ENCODE measurements around the gene DENND4B.
A peak's percentile ranks its signal among the peaks of the same experiment; 100 is the strongest.

- TF ChIP-seq TRIM24 (IDR thresholded peaks at IDR 0.05) (0 out of 4 replicates have a peak, but pooled peaks of 1 of the 2 experiments have one; percentile 7), FOXP1 (CRISPR knock-in tag; IDR thresholded peaks at IDR 0.05) (no peak), ZNF655 (CRISPR knock-in tag; IDR thresholded peaks at IDR 0.05) (no peak), ZNF354B (CRISPR knock-in tag; IDR thresholded peaks at IDR 0.05) (no peak), EZH2 (IDR thresholded peaks at IDR 0.05; ENCODE audit: borderline replicate concordance, low read depth, low read length) (no peak), RAD21 (CRISPR knock-in tag; conservative IDR thresholded peaks at IDR 0.05 in 1 of 2, IDR thresholded peaks at IDR 0.05 in 1 of 2) (peak in 1 of 2 experiments; percentile 42; a peak in 2 of 4 replicates), ZBTB11 (CRISPR knock-in tag; IDR thresholded peaks at IDR 0.05) (peak in 1 of 3 experiments; percentile 86; a peak in 3 of 6 replicates), POLR2AphosphoS5 (IDR thresholded peaks at IDR 0.05; ENCODE audit: control insufficient read depth, insufficient read depth, low read depth, low read length) (peak; percentile 55), ETS1 (conservative IDR thresholded peaks at IDR 0.05; ENCODE audit: control insufficient read depth, low read depth, low read length) (no peak), RHOXF2B (CRISPR knock-in tag; conservative IDR thresholded peaks at IDR 0.05) (0 out of 2 replicates have a peak, but pooled peaks have one; percentile 40), KAT7 (CRISPR knock-in tag; IDR thresholded peaks at IDR 0.05; ENCODE audit: borderline replicate concordance) (peak; percentile 61; the same call in 1 of the 2 replicates), NFYB (IDR thresholded peaks at IDR 0.05; ENCODE audit: extremely low read depth, insufficient read length) (peak; percentile 99), CTCF (IDR thresholded peaks at IDR 0.05 in 2 of 3, conservative IDR thresholded peaks at IDR 0.05 in 1 of 3; ENCODE audit: insufficient read depth in 2 of 3, low read depth in 1 of 3, low read length in 3 of 3) (peak; percentile 47 to 78 (median 68)), SNRNP70 (optimal IDR thresholded peaks at IDR 0.05; ENCODE audit: low read depth, low read length) (no peak)
Observed at GRCh38 chr1:153967107-153967999, 20.8 kb upstream of the DENND4B start, which contains the start of gene CREB3L4.

Data from K562 (cell line).